GM19455 (cell line): ENCODE results near the gene PNPLA8.
"Not testable (repeated sequence)": the region's sequence is repeated elsewhere in the genome, so short reads cannot be mapped to it uniquely, and the experiment has no call there.

Experiments used
- ATAC-seq: cut with Tn5 transposase; IDR thresholded peaks from one replicate; pipeline ENCODE4 v1.9.1; 2021; ENCODE audit not compliant: unreplicated experiment

Gene PNPLA8

DNA sequence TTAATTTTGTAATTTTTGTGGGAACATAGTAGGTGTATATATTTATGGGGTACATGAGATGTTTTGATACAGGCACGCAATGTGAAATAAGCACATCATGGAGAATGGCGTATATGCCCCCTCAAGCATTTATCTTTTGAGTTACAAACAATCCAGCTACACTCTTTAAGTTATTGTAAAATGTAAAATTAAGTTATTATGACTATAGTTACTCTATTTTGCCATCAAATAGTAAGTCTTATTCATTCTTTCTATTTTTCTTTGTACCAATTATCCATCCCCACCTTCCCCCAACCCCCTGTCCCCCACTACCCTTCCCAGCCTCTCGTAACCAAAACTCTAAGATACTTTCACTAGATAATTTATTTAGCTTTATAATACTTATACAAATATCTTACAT, 7.8 kb upstream of the PNPLA8 start:
- no peak for ATAC-seq

DNA sequence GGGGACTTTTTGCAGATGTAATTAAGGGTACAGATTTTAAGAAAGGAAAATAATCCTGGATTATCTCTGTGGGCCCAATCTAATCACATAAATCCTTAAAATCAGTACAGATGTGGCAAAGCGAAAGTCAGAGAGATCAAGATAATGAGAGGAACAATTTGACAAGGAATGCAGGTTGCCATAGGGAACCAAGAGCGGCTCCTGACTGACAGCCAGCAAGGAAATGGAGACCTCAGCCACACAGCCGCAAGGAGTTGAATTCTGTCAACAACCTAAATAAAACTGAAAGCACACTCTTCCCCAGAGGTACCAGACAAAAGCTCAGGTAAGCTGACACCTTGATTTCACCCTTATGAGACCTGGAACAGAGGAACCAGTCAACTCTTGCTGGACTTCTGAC, 3.4 kb upstream of the PNPLA8 start:
- no peak for ATAC-seq

DNA sequence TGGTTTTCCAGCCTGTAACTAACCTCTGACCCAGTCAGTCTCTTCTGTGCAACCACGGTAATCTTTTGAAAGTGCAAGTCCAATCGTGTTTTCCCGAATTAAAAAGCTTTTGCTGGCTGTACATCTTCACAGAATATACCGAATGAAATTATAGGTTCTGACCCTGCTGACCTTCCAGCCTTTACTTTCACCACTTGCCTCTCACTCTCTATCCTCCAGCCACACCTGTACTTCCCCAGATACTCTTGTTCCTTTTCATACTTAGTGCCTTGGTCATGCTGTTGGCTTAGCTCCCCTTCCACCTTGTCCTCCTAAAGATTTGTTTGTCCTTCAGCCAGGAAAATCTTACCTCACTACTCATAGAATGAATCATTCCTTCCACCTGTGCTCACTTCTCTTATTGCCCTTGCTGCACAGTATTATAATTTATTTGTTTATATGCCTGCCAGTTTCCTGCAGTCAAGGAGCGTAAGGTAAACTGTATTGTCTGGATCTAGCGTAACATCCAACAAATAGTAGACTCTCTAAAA, 2.3 kb upstream of the PNPLA8 start:
- ATAC-seq, result no peak

DNA sequence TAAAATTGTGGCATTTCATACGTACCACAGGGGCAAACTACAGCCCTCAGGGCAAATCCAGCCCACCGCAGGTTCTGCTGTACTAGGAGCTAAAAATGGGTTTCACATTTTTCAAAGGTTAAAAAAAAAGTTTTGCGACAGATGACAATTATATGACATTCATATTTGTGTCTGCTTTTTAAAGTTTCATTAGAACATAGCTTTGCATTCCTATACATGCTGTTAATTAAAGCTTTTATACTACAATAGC, 758 bp upstream of the PNPLA8 start:
- no peak for ATAC-seq

DNA sequence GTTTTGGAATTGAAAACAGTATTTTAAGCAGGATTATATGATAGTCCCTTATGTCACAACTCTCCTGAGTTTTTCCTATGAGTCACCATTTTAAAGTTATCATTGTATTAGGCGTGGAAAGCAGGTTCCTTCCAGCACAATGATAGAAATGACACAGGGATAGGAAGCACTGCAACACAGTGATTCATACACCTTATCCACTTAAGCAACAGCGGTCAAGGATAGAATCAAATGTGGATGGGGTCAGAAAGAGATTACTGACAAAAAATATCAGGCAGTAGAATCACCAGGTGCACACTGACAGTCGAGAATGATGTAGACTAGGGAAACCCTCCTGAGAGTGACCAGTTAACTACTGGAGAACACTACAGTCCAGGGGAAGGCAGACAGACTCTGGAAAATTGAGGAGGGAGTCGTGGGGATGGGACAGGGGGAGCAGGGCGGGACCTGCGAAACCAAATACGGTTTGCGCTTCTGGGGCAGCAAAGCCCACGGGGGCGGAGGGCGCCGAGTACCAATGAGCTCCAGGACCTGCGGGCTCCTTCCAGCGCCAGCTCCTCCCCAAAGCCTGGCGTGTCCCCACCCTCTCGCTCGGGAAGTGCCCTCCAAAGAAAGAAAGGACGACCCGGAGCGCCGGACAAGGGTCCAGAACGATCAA, 479 bp downstream of the PNPLA8 start:
- ATAC-seq, result peak; percentile 63

DNA sequence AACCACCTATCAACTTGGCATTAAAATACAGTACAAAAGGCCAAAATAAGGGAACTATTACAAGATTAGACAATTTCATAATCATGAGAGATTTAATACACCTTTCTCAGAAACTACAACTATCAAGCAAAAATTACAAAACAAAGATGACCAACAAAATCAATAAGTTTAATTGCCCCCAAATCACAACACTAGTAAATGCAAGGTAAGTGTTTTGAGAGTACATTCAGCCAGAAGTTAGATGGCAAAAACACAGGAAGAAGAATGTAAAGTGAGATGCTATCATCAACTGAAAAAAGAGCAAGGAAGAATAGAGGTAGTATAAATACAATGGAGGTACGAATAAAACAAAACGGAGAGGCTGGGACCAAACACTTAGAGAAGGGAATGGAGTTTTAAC, 3.2 kb downstream of the PNPLA8 start:
- no peak for ATAC-seq

DNA sequence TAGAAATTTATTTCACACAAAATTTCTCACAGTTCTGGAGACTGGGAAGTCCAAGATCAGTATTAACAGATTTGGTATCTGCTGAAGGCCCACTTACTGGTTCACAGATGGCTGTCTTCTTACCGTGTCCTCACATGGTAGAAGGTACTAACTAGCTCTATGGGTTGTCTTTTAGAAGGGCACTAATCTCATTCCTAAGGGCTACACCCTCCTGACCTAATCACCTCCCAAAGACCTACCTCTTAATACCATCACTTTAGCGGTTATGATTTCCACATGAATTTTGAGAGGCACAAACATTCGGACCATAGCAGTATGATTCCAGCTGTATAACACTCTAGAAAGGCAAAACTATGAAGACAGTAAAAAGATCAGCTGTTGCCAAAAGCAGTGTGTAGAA, 8.0 kb downstream of the PNPLA8 start:
- ATAC-seq, result no peak

DNA sequence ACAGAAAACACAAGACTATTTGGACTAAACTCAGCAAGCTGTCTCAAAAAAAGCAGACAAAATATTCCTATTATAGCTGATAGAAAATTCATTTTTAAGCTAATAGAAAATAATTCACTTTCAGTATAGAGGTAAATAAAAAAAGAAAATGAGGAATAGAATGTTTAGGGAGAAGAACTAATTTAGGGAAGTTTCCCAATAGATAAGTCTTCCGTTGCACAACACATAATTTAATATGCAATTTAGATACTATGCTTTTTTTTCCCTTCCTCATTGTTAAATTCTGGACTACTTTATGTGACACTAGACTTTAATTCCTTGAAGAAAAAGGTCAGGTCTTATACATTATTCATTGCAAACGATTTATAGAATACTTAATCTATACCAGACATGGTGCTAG, 10.3 kb downstream of the PNPLA8 start:
- no peak for ATAC-seq

DNA sequence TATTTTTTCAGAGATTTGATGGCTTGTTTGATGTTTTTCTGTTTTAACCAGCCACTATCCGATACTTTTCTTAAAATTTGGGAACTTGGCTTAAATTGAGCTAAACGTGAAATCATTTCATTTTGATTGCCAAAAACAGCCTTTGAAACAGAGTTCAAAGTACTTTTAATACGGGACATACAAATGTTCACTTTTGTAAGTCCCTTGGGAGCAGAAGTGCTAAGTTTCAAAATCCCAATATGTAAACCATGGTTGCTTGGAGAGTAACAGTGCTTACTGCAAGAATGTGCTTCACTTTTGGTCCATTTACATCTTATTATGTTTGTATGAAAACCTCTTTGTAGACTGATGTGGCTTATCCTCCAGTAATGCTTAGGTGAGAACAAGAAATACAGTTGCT, 10.9 kb downstream of the PNPLA8 start:
- no peak for ATAC-seq

DNA sequence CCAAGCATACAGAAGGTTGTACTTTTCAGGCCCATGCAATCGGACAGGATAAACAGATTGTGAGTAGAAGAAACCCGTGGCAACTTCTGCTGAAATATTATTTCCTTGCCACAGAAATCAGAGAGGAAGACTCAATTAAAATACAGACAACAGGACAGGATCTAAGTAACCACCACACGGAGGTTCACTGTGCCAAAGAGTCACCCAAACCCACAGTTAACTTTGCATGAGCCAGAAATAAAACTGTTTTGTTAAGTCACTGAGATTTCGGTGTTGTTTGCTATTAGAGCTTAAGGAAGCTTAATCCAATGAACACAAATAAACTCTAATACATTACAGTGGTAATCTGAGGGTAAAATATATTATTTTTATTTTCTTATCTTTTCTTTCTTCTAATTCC, 14.0 kb downstream of the PNPLA8 start:
- ATAC-seq, result no peak

DNA sequence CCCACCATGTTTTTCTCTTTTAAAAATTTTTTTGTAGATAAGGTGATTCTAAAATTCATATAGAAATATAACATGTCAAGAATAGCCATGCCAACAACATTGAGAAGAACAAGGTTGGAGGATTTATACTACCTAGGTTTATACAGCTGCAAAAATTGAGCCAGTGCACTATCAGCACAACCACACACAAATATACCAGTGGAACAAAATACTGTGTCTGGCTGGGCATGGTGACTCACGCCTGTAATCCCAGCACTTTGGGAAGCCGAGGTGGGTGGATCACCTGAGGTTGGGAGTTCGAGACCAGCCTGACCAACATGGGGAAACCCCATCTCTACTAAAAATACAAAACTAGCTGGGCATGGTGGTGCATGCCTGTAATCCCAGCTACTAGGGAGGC, 21.4 kb downstream of the PNPLA8 start:
- not testable (repeated sequence) for ATAC-seq

DNA sequence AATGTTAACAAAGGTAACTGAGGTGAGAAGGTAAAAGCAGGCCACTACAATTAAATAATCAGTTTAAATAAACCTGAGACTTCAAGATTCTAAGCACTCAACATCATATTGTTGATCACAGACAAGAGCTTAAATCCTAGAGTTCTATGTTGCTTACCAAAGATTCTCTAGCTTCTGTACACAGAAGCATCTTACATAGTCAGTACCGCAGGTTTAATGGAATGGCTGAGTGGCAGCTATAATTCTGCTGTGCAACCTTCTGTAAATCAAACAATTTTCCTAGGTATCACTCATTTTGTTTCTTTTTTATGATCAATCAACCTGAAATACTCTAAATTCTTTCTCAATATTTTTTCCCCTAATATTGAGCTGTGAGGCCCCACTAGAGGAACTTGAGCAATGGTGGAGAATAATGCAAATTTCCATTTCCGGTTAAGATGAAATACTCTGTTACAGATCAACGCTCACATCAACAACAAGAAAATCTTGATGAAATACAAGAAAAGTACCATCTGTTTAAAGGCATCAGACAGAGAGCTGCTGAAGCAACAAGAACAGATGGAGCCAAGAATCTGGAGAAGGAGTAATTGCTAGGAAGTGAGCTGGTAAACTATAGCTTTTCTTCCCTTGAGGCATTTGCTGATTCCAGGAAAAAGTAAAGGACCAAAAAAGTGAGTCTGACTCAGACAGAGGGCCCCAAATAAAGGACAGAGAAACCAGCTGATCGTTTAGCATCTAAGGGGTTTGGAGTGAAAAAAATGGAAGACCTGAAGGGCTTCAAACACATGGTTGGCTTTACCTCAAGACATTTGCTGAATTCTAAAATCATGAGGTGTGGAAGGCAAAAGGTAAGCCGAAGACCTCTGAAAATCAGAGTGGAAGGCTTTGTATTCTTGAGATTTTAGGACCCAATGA, 22.6 kb downstream of the PNPLA8 start:
- ATAC-seq, result peak; percentile 92

DNA sequence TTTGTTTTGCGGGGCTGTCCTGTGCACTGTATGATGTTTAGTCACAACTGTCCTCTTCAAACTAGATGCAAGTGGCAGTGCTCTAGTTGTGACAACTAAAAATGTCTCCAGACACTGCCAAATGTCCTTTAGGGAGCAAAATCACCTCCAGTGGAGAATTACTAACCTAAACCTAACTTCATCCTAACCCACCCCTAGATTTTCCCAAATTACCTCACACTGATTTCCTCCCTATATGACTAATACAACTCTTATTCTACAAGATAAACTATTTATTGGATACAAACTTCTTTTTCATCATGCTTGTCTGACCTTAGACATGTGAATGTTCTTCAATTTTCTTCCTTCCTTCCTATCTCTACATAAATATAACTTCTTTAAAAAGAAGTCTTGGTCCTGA, 26.4 kb downstream of the PNPLA8 start:
- ATAC-seq, result no peak

DNA sequence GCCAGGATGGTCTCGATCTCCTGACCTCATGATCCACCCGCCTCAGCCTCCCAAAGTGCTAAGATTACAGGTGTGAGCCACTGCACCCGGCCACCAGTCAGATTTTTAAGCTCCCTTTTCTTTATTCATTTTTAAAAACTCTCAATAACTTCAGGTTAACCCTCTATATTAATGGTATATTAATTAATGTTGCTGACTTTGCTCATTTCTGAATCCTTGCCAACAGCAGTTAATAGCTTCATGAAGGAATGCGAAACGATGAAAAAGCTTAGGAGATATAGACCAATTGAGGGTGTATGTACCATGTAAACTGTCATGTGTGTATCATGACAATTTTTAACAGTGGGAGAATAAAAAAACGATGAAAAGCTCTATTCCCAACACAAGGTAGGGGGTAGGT, 27.5 kb downstream of the PNPLA8 start:
- no peak for ATAC-seq

DNA sequence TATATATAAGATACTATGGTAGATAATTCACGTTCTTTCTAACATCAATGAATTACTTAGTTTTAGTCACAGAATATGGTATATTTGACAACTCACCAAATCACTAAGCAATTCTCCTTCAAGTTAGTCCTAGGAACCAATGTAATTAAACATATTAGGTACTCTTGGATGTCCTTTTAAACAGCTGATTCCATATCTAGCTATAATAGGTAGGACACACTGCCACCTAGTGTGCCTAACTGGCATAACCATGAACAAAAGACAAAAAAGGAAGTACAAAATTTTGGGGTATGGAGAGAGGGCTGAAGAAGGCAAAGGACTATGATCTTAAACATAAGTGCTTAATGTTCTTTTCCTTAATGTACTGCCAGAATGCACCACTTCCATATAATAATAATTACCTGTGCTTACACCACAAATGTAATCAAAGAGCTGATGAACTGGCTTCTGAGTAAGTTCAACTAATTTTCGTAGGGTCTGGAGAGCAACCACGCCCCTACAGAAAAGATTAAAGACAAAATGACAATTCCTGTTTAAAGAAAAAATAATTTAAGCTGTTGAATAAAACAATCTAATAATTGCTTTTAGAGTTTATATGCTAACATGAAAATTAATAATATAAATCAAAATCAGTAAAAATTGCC, 28.7 kb downstream of the PNPLA8 start:
- peak; percentile 60 for ATAC-seq

DNA sequence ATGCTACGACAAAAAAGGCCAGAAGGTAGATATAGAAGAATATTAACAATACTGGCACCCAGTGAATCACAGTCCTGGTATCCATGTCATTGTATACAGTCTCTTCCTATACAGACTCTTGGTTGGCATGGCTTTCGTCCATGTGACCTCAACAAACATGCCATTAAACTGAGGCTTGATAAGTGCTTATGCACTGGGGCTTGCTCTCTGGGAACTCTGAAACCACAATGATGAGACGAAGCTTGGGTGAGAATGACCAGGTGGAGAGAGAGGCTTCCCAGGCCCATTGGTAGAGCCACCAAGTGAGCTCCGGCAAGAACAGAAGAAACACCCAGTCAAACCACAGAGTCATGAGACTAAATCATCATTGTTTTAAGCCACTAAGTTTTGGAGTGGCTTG, 33.2 kb downstream of the PNPLA8 start:
- ATAC-seq, result no peak

DNA sequence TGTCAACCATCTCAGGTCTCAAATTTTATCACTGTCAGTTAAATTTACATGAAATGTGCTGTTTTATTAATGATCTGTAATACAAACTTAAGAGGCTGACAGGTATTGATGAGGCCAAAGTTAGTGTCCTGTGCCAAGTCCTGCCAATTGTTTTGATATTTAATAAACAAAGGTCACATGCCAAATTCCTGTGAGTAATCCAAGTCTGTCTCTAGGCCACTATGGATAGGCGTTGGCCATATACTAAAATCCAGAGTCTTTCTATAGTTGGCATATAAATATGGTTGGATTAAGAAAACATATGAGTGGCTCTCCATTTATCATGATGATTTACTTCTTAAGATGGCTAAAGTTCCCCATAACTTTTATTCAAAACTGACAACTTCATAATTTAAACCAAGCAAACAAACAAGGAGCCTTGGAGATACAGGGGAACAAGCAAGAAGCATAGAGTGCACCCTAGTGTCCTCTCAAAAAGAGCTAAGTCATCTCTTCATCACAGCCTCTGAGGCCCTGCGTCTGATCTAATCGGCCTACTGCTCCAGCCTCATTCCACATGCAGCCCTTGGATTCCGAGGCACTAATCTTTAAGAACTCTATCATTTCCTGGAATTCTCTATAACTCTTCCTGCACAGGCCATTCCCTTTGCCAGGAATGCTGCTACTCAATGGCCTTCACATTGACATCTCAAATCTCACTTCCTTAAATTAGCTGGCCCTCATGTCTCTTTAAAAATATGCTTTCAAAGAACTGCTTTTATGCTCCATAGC, 37.0 kb downstream of the PNPLA8 start:
- ATAC-seq, result no peak

DNA sequence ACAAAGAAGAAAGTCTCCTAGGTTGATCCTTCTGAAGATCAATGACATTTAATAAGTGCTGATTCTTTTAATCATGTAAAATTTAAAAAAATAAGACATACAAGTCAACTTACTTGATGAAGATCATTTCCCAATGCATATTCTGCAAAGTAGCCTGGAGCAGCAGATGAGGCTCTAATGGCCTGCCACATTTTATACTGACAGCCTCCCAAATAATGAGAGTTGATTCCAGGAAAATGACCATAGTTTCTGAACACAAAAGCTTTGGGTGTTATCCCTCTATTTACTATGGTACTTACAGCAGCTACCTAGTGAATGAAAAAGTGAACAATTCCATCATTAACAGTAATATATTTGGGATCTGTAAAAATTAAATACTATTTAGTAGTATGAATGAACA, 38.3 kb downstream of the PNPLA8 start:
- no peak for ATAC-seq

DNA sequence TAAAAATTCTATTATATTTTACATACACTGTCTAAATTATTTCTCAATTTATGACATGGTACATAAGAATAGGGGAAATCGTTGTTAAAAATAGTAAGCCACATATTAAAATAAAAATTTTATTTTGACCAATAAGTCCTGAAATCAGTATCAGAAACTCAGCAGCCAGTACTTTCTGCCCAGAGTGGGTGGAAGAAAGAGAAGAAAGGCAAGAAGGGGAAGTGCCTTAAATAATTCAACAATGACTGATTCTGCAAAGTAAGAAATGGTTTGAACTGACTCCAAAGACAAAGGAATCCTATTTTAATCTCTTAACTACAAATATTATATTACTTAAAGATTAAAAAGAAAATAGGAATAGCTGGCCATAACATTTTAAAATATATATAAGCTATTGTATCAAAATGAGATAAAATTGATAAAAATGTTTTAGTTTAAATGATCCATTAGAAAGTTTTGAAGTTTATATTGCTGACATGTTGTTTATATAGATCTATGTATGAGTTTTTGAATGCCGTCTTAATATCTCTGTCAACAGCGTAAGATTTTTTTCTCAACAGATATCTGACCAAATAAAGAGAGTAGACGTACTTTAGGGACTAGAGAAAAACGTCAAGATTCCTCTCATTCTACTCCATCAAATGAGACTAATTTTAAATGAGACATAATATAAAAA, 39.5 kb downstream of the PNPLA8 start:
- ATAC-seq, result no peak

DNA sequence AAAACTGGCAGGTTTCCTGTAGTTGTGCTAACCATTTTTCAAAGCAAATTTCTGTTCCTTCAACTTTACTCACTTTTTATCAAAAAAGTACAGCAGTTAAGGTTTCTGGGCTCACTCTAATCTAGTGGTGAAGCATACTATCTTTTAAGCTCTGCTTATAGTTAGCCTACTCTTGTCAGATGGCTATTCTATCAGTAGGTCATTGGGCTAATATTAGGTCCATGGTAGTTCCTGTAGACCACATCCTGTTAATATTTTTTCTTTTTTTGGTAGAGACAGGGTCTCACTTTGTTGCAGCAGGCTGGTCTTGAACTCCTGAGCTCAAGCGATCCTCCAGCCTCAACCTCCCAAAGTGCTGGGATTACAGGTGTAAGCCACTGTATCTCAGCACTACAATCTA, 41.8 kb downstream of the PNPLA8 start:
- ATAC-seq, result no peak

DNA sequence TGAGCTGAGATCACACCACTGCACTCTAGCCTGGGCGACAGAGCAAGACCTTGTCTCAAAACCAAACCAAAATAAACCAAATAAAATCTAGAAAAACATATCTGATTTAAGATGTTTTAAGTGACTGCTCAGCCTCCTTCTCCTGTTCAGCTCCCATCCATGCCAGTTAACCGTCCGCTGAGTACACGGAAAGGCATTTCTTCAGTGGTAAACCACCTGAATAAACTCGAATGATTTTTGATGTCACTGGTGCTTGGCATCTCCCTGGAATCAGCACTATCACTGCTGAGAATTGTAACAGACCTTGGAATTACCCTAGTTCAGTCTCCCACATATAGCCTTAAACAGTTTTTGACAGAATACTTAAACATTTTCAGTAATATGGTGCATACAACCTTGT, 45.6 kb downstream of the PNPLA8 start:
- no peak for ATAC-seq
